Activated naive CD4-positive, alpha-beta T cell treated with anti-CD3 and anti-CD28 coated beads, Interleukin-2, amount 50 U/mL, for 24 hours (primary cell): ENCODE measurements around the gene DCP1A.
"Not testable (repeated sequence)": the region's sequence is repeated elsewhere in the genome, so short reads cannot be mapped to it uniquely, and the experiment has no call there.

Experiments used
- H3K27ac Mint-ChIP-seq: one replicate; pipeline ENCODE4 v1.8.0; 2021; ENCODE audit warnings: mild to moderate bottlenecking, mixed read lengths
- H3K27me3 Mint-ChIP-seq: one replicate; pipeline ENCODE4 v1.8.0; 2021; ENCODE audit warnings: mixed read lengths
- H3K36me3 Mint-ChIP-seq: one replicate; pipeline ENCODE4 v1.8.0; 2021; ENCODE audit warnings: mixed read lengths
- H3K4me1 Mint-ChIP-seq: one replicate; pipeline ENCODE4 v1.8.0; 2021; ENCODE audit warnings: mixed read lengths
- H3K4me3 Mint-ChIP-seq: one replicate; pipeline ENCODE4 v1.8.0; 2021; ENCODE audit warnings: mild to moderate bottlenecking, mixed read lengths
- H3K9me3 Mint-ChIP-seq: one replicate; pipeline ENCODE4 v1.8.0; 2021; ENCODE audit warnings: mixed read lengths

The DCP1A gene

DNA sequence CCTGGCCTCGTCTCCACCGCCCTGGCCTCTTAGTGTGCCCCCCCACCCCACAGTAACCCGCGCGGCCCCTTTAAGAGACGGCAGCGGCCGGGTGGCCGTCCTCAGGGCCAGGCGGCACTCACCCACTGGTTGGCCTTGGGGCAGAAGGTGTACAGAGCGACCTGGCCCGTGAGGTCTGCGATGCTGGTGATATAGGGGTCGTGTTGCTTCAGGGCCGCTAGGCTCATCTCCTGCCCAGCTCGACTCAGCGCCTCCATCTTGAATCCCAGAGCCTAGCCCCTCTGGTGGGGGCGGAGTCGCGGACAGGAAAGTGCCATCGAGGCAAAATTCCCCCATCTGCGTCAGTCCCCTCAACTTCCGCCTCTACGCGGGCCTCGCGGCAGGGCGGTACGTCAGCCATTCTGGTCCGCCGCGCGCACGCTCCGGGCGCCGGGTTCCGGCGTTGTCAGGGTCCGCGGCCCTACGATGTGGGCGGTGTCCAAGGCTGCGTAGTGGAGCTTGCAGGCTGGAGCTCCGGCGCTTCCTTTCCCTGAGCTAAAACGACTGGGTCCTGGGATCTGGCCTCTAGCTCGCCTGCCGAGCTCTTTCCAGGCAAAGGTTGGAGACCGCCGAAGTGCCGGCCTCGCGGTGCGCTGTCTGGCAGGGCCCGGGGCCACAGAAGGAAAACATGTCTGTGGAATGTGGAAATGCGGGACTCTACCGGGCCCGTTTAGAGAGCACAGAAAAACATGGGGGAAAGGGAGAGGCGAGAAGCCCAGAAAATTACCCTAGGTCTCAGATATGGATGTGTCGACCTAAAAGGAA lies at the start of gene DCP1A:
TSS of gene DCP1A (minus strand) at position 283 of the 804 bp plus-strand sequence. CDS start at position 257, 26 bp downstream.
- Mint-ChIP-seq H3K27ac (peak within 1 kb of the TSS; percentile 99), H3K36me3 (peaks cover 7% of the 10 kb centered on the region), H3K9me3 (no peaks in the 10 kb centered on the region), H3K4me3 (peak within 1 kb of the TSS; percentile 98), H3K27me3 (no peaks in the 10 kb centered on the region), H3K4me1 (peaks cover 42% of the 10 kb centered on the region)

DNA sequence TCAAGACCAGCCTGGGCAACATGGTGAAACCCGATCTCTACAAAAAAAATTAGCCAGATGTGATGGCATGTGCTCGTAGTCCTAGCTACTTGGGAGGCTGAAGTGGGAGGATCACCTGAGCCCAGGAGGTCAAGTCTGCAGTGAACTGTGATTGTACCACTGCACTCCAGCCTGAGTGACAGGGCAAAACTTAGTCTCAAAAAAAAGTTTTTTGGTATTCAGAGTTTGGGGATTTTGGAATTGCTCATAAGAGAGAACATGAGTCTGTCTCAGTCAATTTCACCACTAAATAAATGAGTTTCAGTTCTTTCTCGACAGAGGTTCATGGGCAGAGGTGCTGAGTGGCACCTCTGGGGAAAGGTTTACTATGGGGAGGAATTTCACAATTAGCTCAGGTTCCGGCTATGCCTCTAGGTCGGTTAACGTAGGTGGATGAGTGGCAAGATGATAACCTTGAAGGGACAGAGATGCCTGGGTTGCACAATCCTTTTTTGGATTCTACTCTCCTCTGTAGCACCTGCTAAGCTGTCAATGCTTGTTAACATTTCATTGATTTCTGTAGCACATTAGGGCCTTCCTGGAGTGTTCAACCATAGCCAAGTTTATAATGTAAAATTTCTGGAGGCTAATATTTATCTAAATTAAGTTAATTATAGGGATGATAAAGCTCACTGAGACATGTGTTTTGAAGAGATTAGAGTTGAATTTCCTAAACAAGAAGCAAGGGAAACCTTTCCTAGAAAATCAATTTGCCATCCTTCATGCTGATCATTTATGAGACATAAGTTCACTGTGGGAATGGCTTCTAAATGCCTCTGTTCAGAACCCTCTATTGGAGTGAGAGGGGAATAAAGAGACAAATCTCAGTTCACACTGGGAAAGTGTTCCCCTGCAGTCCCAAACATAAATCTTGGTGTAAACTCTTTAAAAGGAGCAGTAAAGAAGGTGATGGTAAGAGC lies 37.4 kb upstream of the DCP1A start:
- H3K27ac Mint-ChIP-seq: no peak overlapping the region
- no peaks in the 10 kb centered on the region for H3K4me1 Mint-ChIP-seq
- no peak overlapping the region for H3K4me3 Mint-ChIP-seq
- peaks cover 9% of the 10 kb centered on the region for H3K27me3 Mint-ChIP-seq
- peaks cover 2% of the 10 kb centered on the region for H3K36me3 Mint-ChIP-seq
- peaks cover 4% of the 10 kb centered on the region for H3K9me3 Mint-ChIP-seq

DNA sequence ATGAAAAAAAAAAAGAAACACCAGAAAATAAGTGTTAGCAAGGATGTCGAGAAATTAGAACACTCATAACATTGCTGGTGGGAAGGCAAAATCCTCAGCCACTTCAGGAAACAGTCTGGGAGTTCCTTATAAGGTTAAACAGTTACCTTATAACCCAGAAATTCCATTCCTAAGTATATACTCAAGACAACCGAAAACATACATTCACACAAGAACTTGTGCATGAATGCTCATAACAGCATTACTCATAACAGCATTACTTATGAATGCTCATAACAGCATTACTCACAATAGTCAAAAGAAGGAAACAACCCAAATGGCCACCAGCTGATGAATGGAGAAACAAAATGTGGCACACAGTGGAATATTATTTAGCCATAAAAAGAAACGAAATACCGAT lies 34.8 kb upstream of the DCP1A start:
- H3K27ac Mint-ChIP-seq: no peak overlapping the region
- peaks cover 11% of the 10 kb centered on the region for H3K27me3 Mint-ChIP-seq
- H3K36me3 Mint-ChIP-seq: no peaks in the 10 kb centered on the region
- no peak overlapping the region for H3K4me3 Mint-ChIP-seq
- H3K9me3 Mint-ChIP-seq: no peaks in the 10 kb centered on the region
- H3K4me1 Mint-ChIP-seq: no peaks in the 10 kb centered on the region

DNA sequence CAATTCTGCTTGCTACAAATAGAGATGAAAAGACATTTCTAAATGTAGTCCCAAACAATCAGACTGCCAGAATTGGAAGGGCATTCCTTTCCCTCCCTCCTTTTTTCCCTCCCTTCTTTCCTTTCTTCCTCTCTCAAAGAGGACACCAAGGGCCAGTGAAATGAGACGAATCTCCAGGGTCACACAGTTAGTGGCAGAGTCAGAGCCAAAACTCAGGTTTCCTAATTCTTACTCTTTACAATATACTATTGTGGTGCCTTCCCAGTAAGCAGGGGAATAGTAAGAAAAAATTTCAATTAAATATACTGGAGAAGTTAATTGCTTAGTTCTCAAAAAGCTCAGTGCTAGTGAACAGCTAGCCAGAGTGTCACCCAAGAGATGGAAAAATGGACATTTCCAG lies 33.0 kb upstream of the DCP1A start:
- Mint-ChIP-seq H3K4me3 (no peak overlapping the region), H3K4me1 (no peaks in the 10 kb centered on the region), H3K36me3 (no peaks in the 10 kb centered on the region), H3K27ac (no peak overlapping the region), H3K27me3 (peaks cover 9% of the 10 kb centered on the region), H3K9me3 (no peaks in the 10 kb centered on the region)

DNA sequence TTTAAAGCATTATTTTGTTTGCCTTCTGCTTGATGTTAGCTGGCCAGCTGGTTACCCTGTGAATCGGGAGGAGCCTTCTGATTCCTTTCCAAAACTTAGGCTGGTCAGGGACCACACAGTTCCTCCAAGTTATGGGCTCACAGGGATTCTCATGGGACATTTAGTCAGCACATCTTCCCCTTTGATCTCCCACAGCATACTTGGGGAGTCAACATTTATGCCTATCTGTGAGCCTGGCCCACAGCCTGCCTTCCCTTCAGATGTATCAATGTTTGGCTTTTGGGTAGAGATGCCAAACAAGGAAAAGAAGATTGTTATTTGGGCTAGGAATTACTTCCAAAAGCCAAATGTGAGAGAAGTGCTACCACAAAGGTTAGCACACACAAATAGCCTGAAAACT lies 32.6 kb upstream of the DCP1A start:
- no peak overlapping the region for H3K27ac Mint-ChIP-seq
- no peaks in the 10 kb centered on the region for H3K9me3 Mint-ChIP-seq
- peaks cover 9% of the 10 kb centered on the region for H3K27me3 Mint-ChIP-seq
- H3K36me3 Mint-ChIP-seq: no peaks in the 10 kb centered on the region
- no peak overlapping the region for H3K4me3 Mint-ChIP-seq
- no peaks in the 10 kb centered on the region for H3K4me1 Mint-ChIP-seq

DNA sequence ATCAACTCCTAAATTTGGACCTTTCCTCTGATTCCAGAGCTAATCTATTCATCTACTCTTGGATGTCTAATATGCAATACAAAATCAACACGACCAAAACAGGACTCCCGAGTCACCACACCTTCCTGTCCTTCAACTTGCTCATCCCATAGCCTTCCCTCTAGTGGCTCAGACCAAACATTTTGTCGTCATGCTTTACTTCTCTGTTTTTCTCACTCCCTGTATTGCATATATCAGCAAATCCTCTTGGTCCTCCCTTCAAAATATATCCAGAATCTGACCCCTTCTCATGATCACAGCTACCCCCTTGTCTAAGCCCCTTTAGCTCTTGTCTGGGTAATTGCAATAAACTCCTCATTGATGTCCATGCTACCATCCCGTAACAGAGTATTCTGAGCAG lies 30.5 kb upstream of the DCP1A start:
- Mint-ChIP-seq H3K9me3 (no peaks in the 10 kb centered on the region), H3K27ac (no peak overlapping the region), H3K4me3 (no peak overlapping the region), H3K4me1 (no peaks in the 10 kb centered on the region), H3K27me3 (peaks cover 13% of the 10 kb centered on the region), H3K36me3 (no peaks in the 10 kb centered on the region)

DNA sequence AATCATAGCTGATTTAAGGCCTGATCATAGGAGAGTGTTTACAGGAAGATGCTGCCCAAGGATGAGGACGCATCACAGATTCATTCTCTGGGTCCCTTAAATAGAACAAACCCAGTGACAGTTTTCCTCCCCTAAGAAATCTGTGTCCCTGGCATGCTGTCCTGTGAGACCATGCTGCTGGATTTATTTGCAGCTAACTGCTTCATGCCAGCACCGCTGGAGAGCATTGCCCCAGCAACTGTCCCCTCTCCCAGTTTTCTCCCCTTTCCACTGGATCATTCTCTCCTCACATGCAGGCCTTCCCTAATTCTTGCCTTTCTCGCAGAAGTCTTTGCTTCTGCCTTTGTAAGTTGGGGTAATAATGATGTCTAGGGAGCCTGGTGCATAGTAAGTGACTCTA lies 29.3 kb upstream of the DCP1A start:
- Mint-ChIP-seq H3K9me3 (no peaks in the 10 kb centered on the region), H3K4me1 (no peaks in the 10 kb centered on the region), H3K36me3 (no peaks in the 10 kb centered on the region), H3K27me3 (peaks cover 17% of the 10 kb centered on the region), H3K4me3 (no peak overlapping the region), H3K27ac (no peak overlapping the region)

DNA sequence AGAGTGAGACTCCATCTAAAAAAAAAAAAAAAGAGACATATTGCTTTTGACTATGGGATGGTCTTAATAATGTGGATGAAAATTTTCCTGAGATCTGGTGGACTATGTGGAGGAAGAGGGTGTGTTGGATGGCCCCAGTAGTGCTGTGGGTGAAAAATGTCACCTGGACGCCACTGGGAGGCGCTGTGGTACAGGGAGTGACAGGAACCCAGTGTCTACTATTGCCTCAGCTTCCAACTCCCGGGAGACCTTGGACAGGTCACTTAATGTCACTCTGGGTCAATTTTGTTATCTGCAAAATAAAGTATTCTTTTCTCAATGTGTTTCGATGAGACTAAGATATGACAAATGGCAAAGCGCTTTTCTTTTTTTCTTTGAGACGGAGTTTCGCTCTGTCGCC lies 27.7 kb upstream of the DCP1A start:
- Mint-ChIP-seq H3K27me3 (peaks cover 17% of the 10 kb centered on the region), H3K27ac (no peak overlapping the region), H3K4me3 (no peak overlapping the region), H3K4me1 (no peaks in the 10 kb centered on the region), H3K9me3 (no peaks in the 10 kb centered on the region), H3K36me3 (no peaks in the 10 kb centered on the region)

DNA sequence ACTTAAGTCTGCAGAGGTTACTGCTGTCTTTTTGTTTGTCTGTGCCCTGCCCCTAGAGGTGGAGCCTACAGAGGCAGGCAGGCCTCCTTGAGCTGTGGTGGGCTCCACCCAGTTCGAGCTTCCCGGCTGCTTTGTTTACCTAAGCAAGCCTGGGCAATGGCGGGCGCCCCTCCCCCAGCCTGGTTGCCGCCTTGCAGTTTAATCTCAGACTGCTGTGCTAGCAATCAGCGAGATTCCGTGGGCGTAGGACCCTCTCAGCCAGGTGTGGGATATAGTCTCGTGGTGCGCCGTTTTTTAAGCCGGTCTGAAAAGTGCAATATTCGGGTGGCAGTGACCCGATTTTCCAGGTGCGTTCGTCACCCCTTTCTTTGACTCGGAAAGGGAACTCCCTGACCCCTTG lies 23.4 kb upstream of the DCP1A start:
- not testable (repeated sequence) for H3K4me3 Mint-ChIP-seq, H3K4me1 Mint-ChIP-seq, H3K9me3 Mint-ChIP-seq, H3K27ac Mint-ChIP-seq, H3K36me3 Mint-ChIP-seq
- H3K27me3 Mint-ChIP-seq: peaks cover 11% of the 10 kb centered on the region

DNA sequence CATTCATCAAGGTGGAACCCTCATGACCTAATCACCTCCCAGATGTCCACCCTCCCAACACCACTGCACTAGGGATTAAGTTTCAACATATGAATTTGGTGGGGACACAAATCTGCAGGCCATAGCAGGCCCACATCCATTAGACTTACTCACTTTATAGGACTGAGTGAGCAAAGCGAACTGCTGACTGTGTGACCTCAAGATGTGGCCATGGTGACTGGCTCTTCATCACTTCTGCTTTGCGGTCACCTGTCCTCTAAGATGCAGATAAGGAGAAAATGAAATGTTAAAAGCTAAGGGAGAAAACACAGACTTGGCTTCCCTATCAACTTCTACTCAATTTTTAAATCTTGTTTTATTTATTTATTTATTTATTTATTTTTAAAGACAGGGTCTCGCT lies 14.5 kb upstream of the DCP1A start:
- H3K27ac Mint-ChIP-seq: no peak overlapping the region
- H3K36me3 Mint-ChIP-seq: no peaks in the 10 kb centered on the region
- H3K4me1 Mint-ChIP-seq: peaks cover 6% of the 10 kb centered on the region
- no peaks in the 10 kb centered on the region for H3K27me3 Mint-ChIP-seq
- no peak overlapping the region for H3K4me3 Mint-ChIP-seq
- no peaks in the 10 kb centered on the region for H3K9me3 Mint-ChIP-seq

DNA sequence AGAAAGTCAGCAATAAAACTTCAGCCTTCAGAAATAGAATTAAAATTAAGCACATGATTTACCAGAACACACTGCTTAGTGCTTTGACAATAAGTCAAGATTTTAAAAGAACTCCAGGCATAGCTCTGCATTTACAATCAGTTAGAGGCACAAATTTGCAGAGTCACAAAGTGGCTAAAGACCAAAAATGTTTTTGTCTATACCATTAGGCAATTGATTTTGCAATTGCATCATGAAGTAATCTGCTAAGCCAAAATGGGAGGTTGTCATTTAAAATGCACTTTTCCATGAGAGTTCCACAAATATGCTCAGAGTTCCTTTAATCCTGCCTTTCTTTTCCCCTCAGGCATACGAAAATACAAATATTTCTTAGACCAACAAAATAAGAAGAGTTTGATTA lies 10.1 kb upstream of the DCP1A start:
- Mint-ChIP-seq H3K27ac (no peak overlapping the region), H3K27me3 (no peaks in the 10 kb centered on the region), H3K36me3 (no peaks in the 10 kb centered on the region), H3K9me3 (no peaks in the 10 kb centered on the region), H3K4me3 (no peak overlapping the region), H3K4me1 (peaks cover 28% of the 10 kb centered on the region)

DNA sequence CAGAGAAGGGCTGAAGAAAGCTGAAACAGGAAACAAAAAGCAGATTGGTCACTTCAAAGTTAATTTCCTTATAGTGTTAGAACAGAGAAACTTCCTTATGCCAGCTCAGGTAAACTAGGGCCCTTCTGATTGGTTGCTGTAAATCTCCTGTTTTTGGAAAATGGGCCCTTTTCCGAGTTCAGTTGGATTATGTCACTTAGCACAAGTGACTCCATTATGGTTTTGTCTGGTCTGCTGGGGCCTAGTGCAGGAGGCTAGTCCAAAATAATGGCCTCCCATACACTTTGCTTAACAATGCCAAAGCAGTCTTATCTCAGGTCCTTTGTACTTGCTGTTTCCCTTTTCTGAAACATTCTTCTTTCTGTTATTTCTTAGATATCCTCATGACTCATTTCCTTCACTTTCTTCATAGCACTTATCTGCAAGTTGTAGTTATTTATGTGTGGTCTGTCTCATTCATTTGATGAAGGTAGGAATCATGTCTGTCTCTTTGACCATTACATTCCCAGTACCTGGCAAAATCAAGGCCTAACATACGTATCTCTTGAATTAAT lies 7.7 kb upstream of the DCP1A start:
- H3K36me3 Mint-ChIP-seq: no peaks in the 10 kb centered on the region
- peak overlapping the region; percentile 75 for H3K27ac Mint-ChIP-seq
- H3K4me1 Mint-ChIP-seq: peaks cover 28% of the 10 kb centered on the region
- H3K9me3 Mint-ChIP-seq: no peaks in the 10 kb centered on the region
- H3K27me3 Mint-ChIP-seq: no peaks in the 10 kb centered on the region
- H3K4me3 Mint-ChIP-seq: no peak overlapping the region

DNA sequence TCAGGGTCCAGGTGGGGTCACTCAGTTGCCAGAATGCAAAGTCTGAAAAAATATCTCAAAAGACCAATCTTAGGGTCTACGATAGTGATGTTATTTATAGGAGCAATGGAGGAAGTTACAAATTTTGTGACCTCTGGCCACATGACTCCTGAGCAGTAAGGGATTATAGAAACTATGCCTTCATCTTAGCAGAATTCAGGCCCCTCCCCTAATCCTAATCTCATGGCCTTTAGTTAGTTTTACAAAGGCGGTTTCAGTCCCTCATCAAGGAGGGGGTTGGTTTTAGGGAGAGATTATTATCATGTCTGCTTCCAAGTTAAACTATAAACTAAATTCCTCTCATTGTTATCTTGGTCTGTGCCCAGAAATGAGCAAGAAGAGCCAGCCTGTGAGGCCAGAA lies 5.9 kb upstream of the DCP1A start:
- peaks cover 28% of the 10 kb centered on the region for H3K4me1 Mint-ChIP-seq
- H3K27me3 Mint-ChIP-seq: no peaks in the 10 kb centered on the region
- H3K4me3 Mint-ChIP-seq: no peak overlapping the region
- no peak overlapping the region for H3K27ac Mint-ChIP-seq
- H3K9me3 Mint-ChIP-seq: no peaks in the 10 kb centered on the region
- no peaks in the 10 kb centered on the region for H3K36me3 Mint-ChIP-seq

DNA sequence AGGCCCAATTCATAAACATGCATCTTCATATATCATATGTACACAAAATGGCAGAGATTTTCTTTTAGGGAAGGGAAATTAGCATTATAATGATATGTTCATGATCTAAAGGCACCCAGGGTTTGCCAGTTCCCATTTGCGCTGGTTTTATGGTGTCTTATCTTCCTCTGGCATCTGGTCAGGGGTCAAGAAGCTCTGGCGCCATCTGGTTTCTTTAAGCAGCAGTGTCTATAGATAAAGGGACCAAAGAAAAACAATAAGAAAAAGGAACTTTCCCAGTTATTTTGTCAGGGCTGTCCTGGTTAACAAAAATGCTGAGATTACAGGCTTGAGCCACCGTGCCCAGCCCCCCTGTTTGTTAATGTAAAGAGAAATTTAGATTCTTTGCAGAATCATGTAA lies 3.3 kb upstream of the DCP1A start:
- H3K27me3 Mint-ChIP-seq: no peaks in the 10 kb centered on the region
- no peak overlapping the region for H3K27ac Mint-ChIP-seq
- no peak overlapping the region for H3K4me3 Mint-ChIP-seq
- H3K4me1 Mint-ChIP-seq: peaks cover 25% of the 10 kb centered on the region
- peaks cover 2% of the 10 kb centered on the region for H3K36me3 Mint-ChIP-seq
- no peaks in the 10 kb centered on the region for H3K9me3 Mint-ChIP-seq

DNA sequence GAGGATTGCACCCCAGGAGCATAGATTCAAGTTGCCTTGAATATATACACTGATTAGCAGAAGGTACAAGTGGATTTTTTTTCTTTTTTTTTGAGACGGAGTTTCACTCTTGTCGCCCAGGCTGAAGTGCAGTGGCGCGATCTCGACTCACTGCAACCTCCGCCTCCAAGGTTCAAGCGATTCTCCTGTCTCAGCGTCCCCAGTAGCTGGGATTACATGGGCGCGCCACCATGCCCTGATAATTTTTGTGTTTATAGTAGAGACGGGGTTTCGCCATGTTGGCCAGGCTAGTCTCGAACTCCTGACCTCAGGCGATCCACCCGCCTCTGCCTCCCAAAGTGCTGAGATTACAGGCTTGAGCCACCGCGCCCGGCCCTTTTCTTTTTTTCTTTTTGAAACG lies 775 bp upstream of the DCP1A start:
- H3K27me3 Mint-ChIP-seq, H3K36me3 Mint-ChIP-seq, H3K9me3 Mint-ChIP-seq: not testable (repeated sequence)
- peaks cover 36% of the 10 kb centered on the region for H3K4me1 Mint-ChIP-seq
- H3K4me3 Mint-ChIP-seq: peak overlapping the region; percentile 98
- H3K27ac Mint-ChIP-seq: peak overlapping the region; percentile 99

DNA sequence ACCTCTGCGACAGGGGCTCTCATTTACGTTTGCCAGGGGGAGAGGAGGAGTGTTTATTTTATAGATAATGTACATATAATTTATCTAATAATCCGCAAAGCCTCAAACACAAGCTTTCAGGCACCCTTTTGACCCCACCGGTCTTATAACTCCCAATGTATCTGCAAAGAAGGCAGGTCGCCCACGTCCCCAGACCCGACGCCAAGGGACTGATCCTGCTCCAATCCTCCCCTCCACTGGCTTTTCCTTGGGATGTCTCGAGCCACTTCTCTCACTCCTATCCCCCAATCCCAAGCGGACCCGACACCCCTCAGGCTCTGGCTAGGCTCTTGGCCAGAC lies 452 bp downstream of the DCP1A start:
- Mint-ChIP-seq H3K27me3 (no peaks in the 10 kb centered on the region), H3K4me3 (peak overlapping the region; percentile 98), H3K27ac (peak overlapping the region; percentile 99), H3K4me1 (peaks cover 45% of the 10 kb centered on the region), H3K9me3 (no peaks in the 10 kb centered on the region), H3K36me3 (peaks cover 8% of the 10 kb centered on the region)
